ENCODE results near the gene S100A4.
A peak's percentile ranks its signal among the peaks of the same experiment; 100 is the strongest.

S100A4 gene

GRCh38 chr1:153557877-153558276, 12.3 kb upstream of the S100A4 start:
- Mint-ChIP-seq H3K4me1 (peaks cover 22% of the 10 kb centered on the region), H3K27ac (no peak overlapping the region), H3K36me3 (ENCODE audit: low read depth) (no peaks in the 10 kb centered on the region), H3K9me3 (no peaks in the 10 kb centered on the region), H3K27me3 (ENCODE audit: low read depth) (no peaks in the 10 kb centered on the region), H3K4me3 (no peak overlapping the region)
- TF ChIP-seq, protein P1, sequence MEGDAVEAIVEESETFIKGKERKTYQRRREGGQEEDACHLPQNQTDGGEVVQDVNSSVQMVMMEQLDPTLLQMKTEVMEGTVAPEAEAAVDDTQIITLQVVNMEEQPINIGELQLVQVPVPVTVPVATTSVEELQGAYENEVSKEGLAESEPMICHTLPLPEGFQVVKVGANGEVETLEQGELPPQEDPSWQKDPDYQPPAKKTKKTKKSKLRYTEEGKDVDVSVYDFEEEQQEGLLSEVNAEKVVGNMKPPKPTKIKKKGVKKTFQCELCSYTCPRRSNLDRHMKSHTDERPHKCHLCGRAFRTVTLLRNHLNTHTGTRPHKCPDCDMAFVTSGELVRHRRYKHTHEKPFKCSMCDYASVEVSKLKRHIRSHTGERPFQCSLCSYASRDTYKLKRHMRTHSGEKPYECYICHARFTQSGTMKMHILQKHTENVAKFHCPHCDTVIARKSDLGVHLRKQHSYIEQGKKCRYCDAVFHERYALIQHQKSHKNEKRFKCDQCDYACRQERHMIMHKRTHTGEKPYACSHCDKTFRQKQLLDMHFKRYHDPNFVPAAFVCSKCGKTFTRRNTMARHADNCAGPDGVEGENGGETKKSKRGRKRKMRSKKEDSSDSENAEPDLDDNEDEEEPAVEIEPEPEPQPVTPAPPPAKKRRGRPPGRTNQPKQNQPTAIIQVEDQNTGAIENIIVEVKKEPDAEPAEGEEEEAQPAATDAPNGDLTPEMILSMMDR (IDR thresholded peaks at IDR 0.05; ENCODE audit: unreplicated experiment in 3 of 3): no peak

DNA sequence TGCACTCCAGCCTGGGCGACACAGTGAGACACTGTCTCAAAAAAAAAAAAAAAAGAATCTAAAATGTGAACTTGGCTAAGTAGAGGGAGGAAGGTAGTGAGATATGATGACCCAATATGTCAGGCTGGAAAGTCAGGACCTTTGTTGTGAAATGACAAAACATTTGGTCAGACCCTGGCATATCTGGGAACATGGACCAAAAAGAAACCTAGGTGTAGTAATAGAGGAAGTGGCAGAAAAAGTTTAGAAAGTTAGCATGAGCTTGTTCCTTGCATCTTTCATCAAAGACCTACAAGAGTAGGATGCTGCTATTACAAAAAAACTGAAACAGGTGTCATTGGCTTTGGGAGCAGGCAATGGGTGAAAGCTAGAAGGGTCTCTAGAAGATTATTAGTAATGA, 10.7 kb upstream of the S100A4 start:
- H3K27me3 Mint-ChIP-seq (ENCODE audit: low read depth): no peaks in the 10 kb centered on the region
- TF ChIP-seq, protein P1 (IDR thresholded peaks at IDR 0.05; ENCODE audit: unreplicated experiment in 3 of 3): no peak
- no peaks in the 10 kb centered on the region for H3K9me3 Mint-ChIP-seq
- H3K27ac Mint-ChIP-seq: no peak overlapping the region
- H3K36me3 Mint-ChIP-seq (ENCODE audit: low read depth): no peaks in the 10 kb centered on the region
- H3K4me1 Mint-ChIP-seq: peaks cover 24% of the 10 kb centered on the region
- H3K4me3 Mint-ChIP-seq: no peak overlapping the region

GRCh38 chr1:153553830-153554541, 8.4 kb upstream of the S100A4 start:
- Mint-ChIP-seq H3K27me3 (ENCODE audit: low read depth) (no peaks in the 10 kb centered on the region), H3K36me3 (ENCODE audit: low read depth) (no peaks in the 10 kb centered on the region), H3K4me3 (peak overlapping the region in 1 of 3 experiments; percentile 13), H3K4me1 (peaks cover 47% of the 10 kb centered on the region), H3K9me3 (no peaks in the 10 kb centered on the region), H3K27ac (peak overlapping the region; percentile 65 to 81 (median 73))
- TF ChIP-seq, protein P1 (IDR thresholded peaks at IDR 0.05; ENCODE audit: unreplicated experiment in 3 of 3): no peak

- Mint-ChIP-seq H3K4me3 (no peak overlapping the region), H3K27me3 (ENCODE audit: low read depth) (peaks cover 2% of the 10 kb centered on the region), H3K4me1 (peaks cover 53% of the 10 kb centered on the region), H3K36me3 (ENCODE audit: low read depth) (no peaks in the 10 kb centered on the region), H3K27ac (peak overlapping the region in 2 of 3 experiments; percentile 65 to 81), H3K9me3 (no peaks in the 10 kb centered on the region)
- TF ChIP-seq, protein P1 (IDR thresholded peaks at IDR 0.05; ENCODE audit: unreplicated experiment in 3 of 3): no peak
Observed at GRCh38 chr1:153553096-153553495, 7.5 kb upstream of the S100A4 start.

DNA sequence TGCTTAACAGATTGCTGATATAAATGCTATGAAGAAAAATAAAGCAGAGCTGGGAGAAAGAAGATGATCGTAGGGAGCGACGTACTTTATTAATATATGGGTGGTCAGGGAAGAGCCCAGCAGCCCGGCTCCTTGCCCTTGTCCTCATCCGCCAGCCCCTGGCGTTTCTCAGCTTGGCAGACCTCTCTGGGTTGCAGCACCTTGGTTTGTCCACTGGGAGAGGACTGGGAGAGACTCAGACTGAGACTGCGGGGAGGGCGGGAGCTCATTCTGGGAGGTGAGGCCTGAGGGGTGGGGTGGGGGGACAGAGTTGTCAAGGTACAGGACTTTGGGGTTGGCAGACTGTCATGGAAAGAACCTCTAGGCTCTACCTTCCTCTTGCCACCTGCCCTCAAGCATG, 6.7 kb upstream of the S100A4 start:
- no peaks in the 10 kb centered on the region for H3K36me3 Mint-ChIP-seq (ENCODE audit: low read depth)
- peaks cover 53% of the 10 kb centered on the region for H3K4me1 Mint-ChIP-seq
- TF ChIP-seq, protein P1 (IDR thresholded peaks at IDR 0.05; ENCODE audit: unreplicated experiment in 3 of 3): no peak
- H3K9me3 Mint-ChIP-seq: no peaks in the 10 kb centered on the region
- H3K4me3 Mint-ChIP-seq: no peak overlapping the region
- H3K27ac Mint-ChIP-seq: no peak overlapping the region
- H3K27me3 Mint-ChIP-seq (ENCODE audit: low read depth): peaks cover 7% of the 10 kb centered on the region

Data from nephron (organoid).